HG02623 (cell line): ENCODE results near the gene MXRA8.
A peak's percentile ranks its signal among the peaks of the same experiment; 100 is the strongest.
"Not testable (repeated sequence)": the region's sequence is repeated elsewhere in the genome, so short reads cannot be mapped to it uniquely, and the experiment has no call there.

Source experiments
- ATAC-seq: cut with Tn5 transposase; IDR thresholded peaks from one replicate; pipeline ENCODE4 v1.9.1; 2021; ENCODE audit warnings: moderate library complexity; ENCODE audit not compliant: unreplicated experiment

MXRA8 gene

DNA sequence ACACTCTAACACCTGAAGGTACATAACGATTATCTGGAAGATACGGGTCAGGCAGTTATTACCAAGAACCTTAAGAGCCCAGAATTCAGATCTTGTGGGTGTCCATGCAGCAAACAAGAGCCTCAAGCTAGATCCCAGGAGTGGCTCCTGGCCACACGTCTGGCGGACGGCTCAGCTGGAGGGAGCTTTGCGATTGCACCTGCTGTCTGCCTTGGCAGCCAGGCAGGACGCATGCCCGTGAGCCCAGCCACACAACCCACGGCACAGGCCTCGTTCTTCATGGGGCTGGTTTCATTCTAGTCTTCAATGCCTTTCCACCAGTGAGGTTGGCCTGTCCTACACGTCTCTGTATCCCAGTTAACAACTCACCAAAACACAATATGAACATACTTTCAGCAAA, 35.1 kb upstream of the MXRA8 start:
- ATAC-seq: no peak

DNA sequence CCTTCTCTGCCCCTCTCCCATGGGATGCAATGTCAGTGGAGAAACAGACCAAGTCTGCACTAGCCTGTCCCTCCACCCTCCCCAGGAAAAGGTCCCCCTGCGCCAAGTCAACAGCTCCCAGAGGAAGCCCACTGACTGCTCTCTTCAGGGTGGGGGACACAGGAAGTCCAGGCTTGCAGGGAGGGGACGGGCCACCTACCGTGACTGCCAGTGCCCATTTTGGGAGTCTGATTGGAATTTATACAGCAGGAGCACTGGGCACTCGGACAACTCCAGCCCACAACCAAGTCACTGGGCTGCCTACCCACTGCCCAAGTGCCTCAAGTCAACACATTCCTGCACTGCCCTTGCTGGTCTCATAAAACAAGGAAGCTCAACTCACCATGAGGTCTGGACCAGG, 34.7 kb upstream of the MXRA8 start:
- no peak for ATAC-seq

DNA sequence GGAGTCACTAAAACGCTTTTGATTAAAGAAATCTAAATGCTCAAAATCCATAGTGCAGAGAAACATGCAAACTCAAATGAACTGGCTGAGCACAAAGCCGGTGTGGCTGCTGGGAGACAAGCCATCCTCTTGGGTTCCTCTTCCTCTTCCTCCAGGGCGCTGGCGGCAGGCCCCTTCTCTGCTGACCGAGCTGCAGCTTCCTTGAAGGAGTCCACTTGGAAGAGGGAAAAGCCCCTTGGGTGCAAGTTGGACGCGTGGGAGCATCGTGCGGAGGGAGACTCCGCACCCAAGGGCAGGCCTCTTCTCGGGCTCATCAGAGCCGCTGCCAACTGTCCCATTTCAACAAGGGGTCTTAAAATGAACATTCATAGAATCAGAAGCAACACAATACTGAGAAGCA, 32.9 kb upstream of the MXRA8 start:
- ATAC-seq: no peak

DNA sequence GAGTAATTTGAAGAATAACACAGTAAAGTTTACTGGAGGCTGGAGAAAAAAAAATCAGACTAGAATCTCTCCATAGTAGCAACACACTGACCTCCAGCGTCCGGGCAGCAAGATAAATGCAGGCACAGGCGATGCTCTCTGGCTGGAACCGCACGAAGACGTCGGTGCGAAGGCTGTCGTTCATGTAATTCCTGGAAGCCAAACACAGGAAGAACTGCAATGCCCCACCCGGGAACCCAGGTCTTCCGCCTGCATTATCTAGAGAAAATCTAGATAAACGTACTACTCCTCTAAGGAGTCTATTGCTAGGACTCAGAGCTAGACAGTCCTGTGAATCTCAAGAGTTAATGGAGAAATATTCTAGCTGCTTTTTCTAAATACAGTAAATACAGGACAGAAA, 32.3 kb upstream of the MXRA8 start:
- no peak for ATAC-seq

DNA sequence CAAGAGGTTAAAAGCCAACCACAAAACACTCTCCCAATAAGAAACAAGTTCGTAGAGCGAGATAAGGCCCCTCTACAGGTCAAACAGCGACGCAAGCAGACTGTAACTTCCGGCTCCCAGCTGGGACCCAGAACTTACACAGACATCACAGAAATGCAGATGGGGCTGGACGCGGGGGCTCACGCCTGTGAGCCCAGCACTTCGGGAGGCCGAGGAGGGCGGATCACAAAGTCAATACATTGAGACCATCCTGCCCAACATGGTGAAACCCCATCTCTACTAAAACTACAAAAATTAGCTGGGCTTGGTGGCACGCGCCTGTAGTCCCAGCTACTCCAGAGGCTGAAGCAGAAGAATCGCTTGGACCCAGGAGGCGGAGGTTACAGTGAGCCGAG, 29.7 kb upstream of the MXRA8 start:
- ATAC-seq: no peak

DNA sequence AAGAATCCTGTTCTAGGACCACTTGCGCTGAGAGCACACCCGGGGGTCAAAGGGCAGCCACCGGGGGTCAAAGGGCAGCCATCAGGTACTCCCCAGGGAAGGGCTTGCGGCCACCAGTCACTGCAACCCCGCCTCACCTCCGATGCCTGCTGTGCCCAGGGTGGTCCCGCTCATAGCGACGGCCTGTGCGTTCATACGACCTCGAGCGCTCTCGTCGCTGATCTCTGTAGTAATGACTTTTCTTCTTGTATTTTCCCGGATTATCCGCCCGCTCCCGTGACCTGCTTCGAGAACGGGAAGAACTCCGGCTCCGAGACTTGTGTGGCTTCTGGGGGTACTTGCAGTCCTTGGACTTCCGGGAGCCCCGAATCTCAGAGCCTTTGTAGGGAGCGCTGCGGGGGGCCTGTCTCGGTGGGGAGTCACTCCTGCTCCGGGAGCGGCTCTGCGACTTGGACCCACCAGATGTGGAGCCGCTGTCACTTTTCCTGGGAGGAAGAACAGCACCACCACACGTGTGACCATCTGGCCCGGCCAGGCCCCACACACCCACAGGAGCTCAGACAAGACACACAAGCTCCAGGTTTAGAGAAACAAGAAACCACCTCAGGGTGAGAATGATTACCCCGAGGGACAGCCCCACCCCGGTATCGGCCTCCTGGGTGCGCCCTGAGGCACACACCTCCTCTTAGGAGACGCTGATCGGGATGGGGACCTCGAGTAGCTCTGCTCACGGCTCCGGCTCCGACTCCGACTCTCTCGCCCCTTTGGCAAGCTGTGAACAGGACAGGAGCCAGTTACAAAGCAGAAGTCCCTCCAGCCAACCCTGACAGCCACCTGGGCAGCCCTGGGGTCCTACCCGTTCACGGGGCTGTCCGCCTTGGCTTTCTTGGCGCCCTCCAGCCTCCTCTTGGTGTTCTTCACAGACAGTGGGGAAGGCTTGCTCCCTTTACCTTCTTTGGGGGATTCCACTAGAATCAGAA, 29.0 kb upstream of the MXRA8 start:
- no peak for ATAC-seq

DNA sequence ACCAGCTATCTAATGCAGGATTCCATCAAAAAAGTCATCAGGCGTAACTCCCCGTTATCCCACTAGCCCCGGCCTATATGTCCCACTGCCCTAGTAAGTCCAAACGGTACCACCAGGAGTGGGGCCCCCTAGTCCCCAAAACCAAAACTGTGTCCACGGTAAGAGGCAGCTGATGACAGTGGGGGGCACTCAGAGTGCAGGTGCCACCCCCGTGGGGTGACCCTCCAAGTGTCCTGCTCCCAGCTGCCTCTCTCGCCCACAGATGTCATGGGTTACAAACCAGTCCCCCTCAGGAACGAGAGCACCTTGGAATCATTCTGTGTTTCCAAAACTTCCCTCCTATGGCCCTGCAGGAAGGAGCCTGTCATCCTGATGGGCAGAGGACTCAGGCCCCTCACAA, 27.6 kb upstream of the MXRA8 start:
- ATAC-seq: no peak

DNA sequence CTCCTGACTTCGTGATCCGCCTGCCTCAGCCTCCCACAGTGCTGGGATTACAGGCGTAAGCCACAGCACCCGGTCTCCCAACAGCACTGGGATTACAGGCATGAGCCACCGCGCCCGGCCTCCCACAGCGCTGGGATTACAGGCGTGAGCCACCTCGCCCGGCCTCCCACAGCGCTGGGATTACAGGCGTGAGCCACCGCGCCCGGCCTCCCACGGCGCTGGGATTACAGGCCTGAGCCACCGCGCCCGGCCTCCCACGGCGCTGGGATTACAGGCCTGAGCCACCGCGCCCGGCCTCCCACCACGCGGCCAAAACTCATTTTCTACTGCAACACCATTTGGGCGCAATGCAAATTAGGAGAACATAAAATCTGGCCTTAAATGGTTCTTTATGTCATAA, 27.0 kb upstream of the MXRA8 start:
- ATAC-seq: not testable (repeated sequence)

DNA sequence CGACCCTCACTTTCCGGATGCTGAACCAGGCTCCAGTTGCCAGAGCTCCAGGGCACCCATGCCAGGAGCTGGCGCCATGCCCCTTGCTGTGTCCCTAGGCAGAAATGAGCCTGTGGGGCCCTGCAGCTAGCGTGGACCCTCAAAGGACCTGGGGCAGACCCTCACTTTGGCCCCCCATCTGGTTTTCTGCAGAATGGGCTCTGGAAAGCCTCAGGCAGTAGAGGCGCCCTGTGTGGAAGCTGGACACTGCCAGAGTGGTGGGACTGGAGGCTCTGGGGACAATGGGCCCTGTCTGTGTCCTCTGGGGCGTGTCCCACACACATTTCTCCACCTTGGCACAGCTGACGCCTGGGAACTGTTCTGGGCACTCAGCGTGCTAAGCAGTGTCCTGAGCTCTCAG, 22.9 kb upstream of the MXRA8 start:
- ATAC-seq: no peak

DNA sequence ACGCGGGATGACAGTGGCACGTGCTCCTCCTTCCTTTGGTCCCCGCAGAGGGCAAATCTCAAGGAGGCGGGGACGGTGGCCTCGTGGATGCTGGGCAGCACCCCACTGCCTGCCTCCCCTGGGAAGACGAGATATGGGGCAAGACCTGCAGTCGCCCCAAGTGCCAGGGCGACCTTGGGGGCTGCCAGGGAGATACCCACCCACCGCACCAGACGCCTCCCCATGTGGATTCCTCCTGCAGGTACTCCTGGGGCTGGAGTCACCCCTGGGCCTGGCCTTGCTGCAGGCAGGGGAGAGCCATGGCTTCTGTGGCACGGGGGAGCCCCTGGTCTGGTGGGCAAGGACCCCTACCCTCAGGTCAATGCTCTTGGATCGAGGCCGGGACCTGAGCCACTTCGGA, 22.5 kb upstream of the MXRA8 start:
- no peak for ATAC-seq

DNA sequence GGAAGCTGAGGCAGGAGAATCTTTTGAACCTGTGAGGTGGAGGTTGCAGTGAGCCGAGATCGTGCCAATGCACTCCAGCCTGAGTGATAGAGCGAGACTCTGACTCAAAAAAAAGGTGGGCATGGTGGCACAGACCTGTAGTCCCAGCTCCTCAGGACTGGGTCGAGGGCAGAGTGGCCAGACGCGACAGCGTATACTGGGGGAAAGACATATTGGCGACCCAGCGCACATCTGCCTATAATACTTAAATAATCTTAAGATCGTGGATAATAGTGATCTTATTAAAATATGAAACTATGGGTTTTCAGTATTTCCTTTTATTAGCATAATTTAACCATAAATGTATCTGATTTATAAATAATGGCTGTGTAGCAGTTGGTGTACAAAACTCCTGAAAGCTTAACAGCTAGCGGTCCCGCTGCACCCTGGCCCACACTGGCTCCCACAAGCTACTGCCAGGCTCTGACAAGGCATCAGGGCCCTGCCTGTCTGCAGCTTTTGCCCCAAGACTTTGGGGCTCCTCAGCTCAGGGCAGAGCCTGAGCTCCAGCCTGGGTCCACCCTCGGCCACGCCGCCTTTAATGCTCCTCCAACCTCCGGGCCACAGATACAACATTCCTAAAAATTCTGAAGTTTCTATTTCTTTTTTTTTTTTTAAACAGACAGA, 19.3 kb upstream of the MXRA8 start:
- no peak for ATAC-seq

DNA sequence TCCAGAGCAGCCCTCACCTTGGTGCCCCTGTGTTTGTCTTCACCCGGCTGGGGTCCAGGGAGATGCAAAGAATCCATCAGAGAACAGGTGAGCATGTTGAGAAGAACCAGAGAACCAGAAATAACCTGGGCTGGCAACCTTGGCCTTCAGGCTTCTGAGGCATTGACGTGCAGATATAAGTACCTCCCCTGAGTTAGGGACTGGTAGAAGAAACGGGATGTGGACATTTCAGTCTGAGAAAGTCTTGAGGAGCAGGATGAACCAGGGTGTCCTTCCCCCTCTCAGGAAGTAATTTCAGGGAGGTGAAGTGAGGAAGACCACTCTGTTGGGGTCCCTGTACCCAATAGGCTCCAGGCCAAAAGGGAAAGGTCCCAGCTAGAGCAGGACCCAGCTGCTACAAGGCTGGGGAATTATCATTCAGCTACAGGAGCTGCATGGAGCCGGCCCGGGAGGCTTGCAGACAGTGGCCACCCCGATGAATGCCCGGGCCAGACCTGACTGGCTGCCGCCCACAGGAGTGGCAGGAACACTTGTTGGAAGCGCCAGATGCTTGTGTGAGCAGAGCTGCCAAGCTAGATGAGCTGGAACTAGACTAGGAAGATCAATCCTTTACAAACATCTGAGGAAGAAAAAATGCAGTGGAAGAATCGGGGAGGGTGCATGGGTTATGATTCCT, 18.3 kb upstream of the MXRA8 start:
- no peak for ATAC-seq

DNA sequence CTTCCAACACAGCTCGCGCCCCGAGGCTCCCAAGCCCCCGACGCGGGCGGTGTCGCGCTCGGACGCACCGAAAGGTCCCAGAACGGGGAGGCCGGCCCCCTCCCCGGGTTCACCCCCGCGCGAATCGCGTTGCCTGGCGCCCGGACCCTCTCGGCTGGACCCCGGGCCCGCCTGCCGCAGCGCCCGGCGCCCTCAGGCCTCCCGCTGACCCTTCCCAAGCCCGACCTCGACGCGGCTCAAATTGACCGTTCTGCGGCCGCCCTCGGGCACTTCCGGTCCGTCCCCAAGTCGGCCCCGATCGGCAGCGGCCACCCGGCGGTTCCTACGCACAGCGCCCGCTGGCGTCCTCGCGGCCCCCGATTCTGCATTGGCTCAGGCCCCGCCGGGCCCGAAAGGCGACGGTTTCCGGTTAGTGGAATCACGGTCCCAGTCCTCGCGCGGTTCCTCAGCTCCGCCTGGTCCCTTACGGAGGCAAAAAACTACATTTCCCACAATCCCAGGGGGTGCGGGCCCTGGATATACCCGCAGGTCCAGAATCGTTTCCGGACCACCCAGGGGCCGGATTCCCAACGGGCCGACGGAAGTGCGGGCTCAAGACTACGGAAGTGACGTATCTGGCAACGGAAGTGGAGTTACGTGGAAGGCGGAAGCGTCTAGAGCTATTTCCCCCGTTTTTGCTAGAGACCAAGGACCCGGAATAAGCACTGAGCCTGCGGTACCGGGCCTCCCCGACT, 16.7 kb upstream of the MXRA8 start, which contains the start of gene AURKAIP1:
Gene AURKAIP1 (minus strand): TSS at position 279 of the 734 bp plus-strand sequence. CDS start 451 bp downstream, outside the sequence.
- ATAC-seq: peak; percentile 81

DNA sequence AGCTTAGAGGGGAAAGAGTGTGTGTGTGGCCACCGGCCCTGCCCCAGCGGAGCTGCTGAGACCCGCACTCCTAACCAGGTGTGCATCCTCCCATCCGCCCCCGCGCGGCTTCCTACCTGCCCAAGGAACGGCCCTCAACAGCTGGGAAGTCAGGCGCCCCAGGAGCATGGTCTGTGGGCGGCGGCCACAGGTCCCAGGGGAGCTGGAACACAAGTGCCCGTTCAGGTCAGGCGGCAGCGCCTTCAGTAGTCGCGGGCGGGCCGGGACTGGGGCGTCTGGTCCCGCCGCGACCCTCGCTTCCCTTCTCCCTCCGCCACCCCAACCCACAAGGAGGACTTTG, 16.2 kb upstream of the MXRA8 start:
- no peak for ATAC-seq

DNA sequence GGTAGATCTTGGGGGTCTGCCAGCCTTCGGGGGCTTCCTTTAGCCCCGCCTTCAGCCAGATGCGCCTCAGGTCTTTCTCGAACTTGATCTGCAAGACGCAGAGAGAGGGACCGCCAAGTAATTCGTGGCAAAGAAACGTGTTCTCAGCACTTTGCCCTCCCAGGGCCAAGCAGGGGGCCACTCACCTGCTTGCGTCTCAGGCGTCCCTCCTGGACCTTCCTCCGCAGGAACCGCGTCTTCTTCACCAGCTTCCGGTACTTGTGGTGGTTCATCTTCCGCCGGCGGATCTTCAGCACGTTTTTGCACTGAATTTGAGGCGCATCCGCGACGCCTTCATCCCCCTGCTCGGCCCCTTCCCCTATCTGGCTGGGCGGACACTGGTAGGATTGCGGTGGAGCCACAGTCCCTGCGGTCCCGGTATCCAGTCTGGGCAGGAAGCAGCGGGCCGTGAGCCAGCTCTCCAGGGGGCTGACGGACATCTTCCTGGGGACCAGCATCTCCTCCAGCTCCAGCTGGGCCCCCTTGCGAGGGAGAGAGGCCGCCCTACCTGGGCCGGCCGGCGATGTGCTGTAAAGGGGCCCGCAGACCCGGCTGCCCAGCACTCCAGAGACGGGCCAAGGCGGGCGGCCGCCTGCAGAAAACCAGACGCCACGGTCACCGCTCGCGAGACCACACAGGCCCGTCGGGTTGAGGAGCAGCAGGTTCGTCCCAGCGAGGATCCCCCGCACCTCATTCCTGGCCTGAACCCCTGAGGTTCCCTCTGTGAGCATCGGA, 15.6 kb upstream of the MXRA8 start:
- no peak for ATAC-seq

DNA sequence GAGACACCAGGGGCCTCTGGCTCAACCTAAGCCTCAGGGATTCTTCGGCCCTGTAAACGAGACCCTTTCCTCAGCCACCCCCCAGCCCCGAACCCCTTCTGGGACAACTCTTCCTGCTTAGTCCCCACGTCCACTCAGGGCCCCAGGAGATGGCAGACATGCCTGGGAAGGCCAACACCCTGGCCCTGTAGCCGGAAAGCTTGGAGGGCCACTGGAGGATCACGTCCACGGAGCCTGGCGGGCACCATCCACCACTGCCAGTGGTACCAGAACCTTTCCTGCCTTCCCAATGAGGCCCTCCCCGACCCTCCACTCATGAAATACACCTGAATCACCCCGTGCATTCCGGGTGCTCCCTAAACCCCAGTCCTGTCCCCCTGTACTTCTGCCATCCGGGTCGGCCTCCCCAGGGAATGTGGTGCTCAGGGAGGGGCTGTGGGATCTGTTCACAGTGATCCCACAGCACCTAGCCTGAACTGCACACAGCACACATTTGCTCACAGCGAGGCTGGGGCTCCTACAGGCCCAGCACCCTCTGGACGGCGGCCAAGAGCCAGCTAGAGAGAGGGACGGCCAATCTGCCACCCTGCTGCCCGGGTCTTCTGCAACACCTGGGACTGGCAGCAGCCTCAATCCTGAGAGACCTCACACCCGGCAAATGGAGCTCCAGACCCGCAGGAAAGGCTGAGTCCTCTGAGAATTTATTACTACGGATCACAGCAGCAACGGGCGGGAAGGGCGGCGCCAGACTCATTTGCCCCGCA, 14.9 kb upstream of the MXRA8 start:
- no peak for ATAC-seq

DNA sequence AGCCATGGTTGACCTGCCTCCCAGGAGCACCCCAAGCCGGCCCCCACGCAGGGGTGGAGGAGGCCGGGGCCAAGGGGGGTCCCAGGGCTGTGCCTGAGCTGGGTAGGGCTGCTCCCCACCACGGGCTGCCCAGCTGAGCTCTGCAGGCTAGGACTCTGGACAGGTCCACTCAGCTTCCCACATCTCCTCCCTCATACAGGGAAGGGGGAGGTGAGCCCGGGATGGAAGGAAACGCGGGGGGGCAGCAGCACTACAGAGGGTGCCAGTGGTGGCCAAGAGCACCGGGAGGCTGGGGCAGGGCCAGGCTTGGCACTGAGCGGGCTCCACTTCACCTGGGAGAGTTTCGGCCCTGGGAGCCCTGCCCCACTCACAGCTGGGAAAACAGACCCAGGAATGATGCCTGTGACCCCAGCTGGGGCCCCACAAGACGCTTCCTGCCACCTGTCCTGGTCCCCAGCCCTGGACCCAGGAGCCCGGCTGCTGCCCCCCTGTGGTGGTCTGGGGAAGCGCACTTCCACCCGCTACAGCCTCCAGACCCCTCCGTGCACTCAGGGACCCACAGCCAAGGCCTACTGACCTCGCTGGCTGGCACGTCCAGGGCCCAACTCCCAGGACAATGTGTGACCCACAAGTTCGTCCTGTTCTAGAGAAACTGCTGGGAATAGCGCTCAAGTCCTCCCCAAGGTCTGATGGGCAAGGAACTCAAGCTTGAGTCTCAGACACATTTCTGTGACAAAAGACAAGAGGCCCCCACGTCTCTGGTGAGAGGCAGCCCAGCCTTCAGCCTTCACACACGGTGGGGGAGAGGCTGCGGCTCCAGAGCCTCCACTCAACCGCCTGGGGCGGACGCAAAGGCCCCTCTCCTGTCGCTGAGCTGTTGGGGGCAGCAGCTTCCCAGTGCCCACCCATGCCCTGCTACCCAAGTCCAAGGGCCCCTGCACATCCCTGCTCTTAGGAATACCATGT, 13.7 kb upstream of the MXRA8 start:
- no peak for ATAC-seq

DNA sequence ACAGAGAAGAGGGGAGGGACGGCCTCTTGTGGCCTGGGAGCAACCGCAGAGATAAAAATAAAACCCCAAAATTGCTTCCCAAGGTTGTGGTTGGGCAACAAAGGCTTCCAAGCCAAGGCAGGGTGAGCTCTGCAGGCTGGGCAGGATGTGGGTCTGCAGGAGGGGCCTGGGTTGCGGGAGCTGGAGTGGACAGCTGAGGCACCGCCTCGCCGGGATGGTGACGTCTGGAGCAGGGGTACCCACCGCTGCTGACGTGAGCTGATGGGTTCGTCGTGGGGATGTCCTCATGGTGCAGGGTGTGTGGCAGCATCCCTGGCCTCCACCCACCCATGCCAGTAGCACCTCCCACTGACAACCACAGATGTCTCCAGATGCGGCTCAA, 13.0 kb upstream of the MXRA8 start:
- ATAC-seq: no peak
